ENCODE results near the gene TEX2.
"Not testable (repeated sequence)": the region's sequence is repeated elsewhere in the genome, so short reads cannot be mapped to it uniquely, and the experiment has no call there.

Gene TEX2

DNA sequence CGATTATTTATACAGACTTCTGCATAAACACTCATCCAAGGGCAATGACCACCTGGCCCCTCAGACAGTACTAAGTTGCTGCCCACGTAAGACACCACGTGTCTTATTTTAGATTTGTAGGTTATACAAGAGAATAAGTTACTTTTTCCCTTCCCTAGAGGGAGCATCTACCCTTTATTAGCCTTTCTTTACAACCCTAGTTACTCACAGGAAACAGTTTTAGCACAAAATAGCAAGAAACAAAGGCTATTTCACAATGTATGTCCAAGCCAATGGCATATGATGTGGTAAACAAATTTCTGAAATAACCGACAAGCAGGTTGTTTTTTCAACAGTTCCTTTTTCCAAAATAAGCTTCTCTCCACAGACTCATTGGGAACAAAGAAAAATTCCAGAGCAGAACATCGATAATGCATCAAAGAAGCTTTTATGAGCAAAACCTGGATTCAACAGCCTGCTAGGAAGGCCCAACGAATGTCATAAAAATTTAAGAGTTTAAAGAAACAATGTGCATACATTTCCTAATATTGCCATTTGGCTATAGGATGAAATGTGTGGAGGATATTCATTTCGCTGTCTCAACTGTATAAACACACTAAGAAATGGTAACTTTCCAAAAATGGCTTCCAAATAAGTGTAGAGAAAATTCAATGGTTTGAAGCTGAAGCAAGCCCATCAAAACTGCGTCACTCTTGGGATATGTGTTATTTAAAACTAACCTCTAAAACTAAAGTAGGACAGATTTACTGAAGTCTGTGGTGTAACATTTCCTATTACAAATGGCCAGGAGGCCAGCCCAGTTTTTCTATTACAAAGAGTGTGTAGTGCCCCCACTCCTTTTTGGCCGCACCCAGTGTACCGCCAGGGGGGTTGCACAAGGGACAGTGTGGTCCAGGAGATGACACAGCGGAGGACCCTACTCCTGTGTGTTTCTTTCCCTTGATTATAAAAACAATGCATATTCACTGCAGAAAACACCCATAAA, 82.7 kb downstream of the TEX2 start:
- no peak for DNase-seq

GRCh38 chr17:64179024-64179423, 84.0 kb downstream of the TEX2 start:
- not testable (repeated sequence) for DNase-seq

- DNase-seq, result no peak
Measured at GRCh38 chr17:64178011-64178825, 84.8 kb downstream of the TEX2 start.

DNA sequence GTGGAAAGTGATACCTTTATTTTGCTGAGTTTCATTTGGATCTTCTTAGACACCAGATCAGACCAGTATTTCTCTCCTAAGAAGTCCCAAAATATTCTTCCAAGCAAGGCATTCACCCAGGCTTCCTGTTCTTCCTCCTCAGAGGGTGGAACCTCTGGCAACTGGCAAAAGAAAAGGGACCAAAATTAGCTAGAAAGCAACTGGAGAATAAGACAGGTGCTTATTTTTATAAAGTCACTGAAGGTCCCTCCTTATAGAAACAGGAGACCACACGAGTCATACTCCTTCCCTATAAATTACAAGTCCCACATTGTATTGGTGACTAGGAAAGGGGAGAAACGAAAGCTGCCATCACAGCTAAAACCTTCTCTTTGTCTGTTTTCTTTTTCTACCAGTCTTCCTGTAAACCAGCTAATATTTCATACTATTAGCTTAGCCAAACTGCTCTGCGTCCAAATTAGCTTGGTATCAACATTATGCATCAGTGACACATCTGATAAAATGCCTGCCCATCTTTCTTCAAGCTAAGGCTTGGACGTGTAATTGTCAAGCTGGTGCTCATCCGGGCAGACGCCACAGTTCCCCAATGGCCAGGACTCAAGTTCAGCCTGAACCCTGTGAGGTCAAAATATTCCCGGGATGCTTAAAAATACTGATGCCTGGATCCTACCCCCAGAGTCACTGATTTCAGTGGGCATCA, 85.6 kb downstream of the TEX2 start:
- no peak for DNase-seq

GRCh38 chr17:64176556-64176955, 86.5 kb downstream of the TEX2 start:
- DNase-seq, result no peak

DNA sequence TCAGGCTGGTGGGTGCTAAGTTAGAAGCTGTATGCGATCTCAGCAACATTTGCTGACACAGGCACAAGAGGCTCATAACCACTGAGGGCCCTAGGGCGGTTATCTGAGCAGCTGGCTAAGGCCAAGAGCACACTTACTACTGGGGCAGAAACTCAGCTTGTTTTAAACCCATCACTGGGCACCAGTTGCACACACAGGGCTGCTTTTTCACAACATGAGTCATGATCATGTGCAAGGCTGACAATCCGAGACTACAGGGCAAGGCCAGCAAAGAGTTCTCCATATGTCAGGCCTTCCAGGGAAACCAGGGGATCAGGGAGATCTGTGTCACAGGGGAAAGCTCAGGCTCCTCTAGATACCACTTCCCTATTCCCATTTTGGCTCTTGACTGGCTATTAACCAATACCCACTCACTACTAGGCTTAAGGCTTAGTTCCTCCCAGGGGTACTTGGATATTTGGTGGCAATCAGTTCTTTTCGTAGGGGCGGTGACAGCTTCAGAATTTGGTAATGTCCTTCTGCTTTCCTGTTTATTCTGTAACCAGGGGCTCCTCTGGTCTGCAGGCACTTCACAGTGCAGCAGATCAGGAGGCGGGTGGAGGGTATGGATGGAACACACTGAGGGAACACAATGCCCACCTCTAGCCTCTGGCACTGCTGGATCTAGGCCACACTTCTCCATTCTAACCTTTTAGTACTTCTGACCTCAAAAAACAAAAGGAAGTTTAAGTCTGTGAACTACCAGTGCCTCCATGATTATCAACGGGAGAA, 88.2 kb downstream of the TEX2 start:
- no peak for DNase-seq

DNA sequence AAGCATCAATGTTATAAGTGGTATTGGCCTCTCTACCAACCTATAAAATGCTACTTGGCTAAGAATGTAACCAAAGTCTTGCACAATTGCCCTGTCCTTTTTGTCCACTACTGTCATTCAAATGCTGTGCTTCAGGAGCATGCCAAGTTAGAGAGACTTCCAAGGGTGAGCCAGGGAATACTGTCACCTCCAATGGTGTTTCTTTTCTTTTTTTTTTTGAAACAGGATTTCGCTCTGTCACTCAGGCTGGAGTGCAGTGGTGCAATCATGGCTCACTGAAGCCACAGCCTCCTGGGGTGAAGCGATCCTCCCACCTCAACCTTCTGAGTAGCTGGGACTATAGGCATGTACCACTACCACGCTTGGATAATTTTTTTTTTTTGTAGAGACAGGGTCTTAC, 89.4 kb downstream of the TEX2 start:
- DNase-seq, result no peak

- no peak for DNase-seq
Measured at GRCh38 chr17:64172510-64172909, 90.5 kb downstream of the TEX2 start.

GRCh38 chr17:64171041-64171440, 92.0 kb downstream of the TEX2 start:
- no peak for DNase-seq

- no peak for DNase-seq
Measured at GRCh38 chr17:64170286-64170685, 92.8 kb downstream of the TEX2 start.

DNA sequence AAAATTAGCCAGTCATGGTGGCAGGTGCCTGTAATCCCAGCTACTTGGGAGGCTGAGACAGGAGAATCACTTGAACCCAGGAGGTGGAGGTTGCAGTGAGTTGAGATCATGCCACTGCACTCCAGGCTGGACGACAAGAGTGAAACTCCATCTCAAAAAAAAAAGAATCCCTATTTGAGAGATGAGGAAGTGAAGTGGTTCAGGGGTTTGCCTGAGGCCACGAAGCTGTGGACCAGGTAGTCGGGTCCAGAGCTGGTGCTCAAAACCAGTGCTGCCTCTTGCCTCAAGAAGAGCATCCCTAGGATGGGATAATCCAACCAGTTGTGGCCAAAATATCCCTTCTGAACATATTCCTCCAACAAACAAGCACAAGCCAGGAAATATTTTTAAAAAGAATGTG, 95.4 kb downstream of the TEX2 start:
- not testable (repeated sequence) for DNase-seq

GRCh38 chr17:64166876-64167275, 96.2 kb downstream of the TEX2 start:
- DNase-seq, result no peak

DNA sequence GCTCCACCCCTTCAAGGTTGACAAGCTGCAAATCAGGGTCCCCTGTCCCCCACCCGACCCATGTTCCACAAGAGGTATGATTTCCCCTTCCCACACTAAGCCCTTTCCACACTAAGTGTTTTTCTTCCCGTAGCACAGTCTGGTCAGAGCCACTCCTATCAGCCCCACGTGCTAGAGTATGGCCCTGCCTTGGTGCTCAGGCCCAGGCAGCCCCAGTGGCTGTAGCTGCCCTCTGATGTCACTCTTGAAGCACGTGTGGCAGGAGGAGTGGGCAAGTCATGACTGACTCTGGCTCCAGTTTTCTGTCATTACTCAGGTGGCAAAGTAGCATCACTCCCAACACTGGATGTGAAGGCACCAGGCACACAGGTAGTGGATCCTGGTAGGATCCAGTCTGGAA, 97.7 kb downstream of the TEX2 start:
- no peak for DNase-seq

DNA sequence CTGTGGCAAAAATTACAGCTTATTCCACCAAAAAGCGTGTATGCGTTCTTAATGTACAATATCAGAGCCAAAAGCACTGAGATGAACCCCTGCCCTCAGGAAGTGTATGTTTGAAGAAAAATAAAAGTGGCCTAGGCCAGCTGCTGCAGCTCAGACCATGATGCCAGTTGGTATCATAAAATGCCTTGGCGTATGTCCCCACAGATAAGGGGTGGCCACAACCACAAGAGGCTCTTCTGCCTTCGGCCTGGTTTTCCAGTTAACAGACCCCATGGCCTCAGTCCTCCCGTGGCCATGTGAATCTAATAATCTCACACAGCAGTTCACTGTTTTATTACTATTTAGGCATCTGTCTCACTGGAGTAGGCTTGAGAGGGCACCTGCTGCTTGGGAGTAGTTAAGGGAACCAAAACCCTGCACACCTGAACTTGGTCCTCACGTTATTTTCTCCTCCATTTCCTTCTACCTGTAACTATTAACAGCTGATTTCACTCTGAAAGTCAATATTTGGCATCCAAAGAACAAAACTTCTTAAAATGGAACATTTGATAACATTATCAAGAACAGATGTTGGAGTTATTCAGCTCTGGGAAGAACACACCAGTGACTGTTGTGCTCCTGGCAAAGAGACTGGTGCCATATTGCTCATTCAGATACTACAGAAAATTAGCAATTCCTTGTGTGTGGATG, 98.3 kb downstream of the TEX2 start:
- no peak for DNase-seq

GRCh38 chr17:64163468-64163867, 99.6 kb downstream of the TEX2 start:
- DNase-seq, result no peak

DNA sequence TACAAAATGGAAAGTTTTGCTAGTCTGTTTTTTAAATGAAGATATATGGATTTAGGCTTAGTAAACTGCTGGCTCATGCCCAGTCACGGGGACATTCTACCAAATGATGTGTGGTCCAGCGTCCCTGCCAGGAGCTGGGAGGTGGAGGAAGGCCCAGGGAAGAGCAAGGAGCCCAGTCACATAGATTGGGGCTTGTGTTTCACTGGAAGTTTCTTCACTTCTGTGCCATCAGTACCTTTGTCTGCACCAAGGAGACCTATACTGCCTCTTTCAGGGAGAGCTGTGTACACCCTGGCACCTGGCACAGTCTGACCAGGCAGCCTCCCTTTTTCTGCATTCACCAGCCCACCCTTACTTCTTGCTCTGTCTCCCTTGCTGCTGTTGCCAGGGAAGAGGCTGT, 100.5 kb downstream of the TEX2 start:
- no peak for DNase-seq

GRCh38 chr17:64161380-64162176, 101.5 kb downstream of the TEX2 start:
- DNase-seq, result no peak

- DNase-seq, result no peak
Measured at GRCh38 chr17:64160378-64160777, 102.7 kb downstream of the TEX2 start.

DNA sequence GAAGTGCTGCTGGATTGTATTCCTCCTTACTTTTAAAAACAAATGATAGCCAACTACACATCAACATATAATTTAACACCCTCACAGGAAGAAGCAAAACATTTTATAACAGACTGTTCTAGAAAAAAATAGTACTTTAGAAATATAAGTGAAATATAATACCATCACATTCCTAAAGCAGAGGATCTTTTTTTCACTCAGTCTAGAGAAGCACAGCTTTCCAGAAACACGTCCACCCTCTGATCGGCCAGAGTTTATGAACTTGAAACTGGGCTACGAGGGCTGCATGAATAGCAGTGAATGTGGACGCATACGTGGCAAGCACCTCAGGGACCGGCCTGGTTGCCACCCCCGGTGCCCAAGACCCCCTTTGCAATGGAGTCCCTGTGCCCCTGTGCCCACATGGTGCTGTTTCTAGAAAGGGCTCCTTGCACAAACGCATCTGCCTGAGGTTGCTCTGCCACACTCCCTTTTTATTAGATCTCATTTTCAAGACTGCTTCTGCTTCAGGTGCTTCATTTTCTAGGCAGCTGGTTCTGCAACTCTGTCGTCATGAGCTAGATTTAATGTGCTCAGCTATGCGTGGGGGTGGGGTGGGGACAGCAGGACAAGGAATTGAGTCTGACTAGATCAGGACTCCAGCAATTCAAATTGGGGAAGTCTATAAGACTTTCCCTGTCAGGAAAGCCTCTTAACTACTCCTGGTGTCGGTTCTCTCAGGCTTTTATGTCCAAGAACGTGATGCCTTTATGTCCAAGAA, 104.0 kb downstream of the TEX2 start:
- DNase-seq, result no peak

DNA sequence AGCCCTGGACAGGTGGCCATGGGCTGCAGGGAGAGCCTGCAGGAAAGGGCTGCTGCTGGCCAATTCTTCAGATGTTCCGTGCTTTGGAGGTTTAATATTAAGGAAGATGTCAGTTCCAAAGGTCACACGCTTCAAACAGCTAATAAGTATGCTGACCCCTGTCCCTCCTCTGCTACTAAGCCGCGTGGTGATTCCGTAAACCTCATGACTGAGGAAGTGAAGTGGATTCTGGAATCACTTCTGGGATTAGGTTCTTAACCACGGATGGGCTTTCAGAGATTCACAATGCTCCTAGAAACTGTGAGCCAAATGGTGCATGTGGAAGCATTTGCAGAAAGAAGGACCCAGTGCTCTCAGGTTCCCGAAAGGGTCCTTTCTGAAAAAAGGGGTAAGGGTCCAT, 104.7 kb downstream of the TEX2 start:
- DNase-seq, result no peak
